Measurements from ENCODE around the gene PREX1.

The PREX1 gene

GRCh38 chr20:48620507-48621375 lies 207.1 kb downstream of the PREX1 start:
- peak; percentile 69 for DNase-seq (ENCODE audit: low read depth)
- TF ChIP-seq, protein P1, sequence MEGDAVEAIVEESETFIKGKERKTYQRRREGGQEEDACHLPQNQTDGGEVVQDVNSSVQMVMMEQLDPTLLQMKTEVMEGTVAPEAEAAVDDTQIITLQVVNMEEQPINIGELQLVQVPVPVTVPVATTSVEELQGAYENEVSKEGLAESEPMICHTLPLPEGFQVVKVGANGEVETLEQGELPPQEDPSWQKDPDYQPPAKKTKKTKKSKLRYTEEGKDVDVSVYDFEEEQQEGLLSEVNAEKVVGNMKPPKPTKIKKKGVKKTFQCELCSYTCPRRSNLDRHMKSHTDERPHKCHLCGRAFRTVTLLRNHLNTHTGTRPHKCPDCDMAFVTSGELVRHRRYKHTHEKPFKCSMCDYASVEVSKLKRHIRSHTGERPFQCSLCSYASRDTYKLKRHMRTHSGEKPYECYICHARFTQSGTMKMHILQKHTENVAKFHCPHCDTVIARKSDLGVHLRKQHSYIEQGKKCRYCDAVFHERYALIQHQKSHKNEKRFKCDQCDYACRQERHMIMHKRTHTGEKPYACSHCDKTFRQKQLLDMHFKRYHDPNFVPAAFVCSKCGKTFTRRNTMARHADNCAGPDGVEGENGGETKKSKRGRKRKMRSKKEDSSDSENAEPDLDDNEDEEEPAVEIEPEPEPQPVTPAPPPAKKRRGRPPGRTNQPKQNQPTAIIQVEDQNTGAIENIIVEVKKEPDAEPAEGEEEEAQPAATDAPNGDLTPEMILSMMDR (conservative IDR thresholded peaks at IDR 0.05; ENCODE audit: low read length), result peak; percentile 92
- H3K4me3 ChIP-seq (ENCODE audit: low read length), result peak overlapping the region; percentile 40

DNA sequence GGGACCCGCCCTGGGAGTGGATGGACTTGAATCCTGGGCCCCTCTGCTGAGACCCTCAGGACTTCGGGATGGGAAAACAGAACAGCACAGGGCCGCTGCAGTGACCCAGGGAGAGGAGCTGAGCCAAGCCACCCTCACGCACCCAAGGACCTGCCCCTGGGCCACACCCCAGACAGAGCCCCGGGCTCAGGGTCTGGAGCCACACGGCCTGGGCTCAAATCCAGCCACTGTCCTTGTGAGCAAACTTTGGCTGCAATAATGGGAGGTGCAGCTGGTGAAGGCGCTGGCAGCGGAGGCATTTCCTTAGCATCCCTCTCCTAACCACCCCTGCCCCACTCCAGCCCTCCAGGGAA lies 207.7 kb downstream of the PREX1 start:
- H3K4me3 ChIP-seq (ENCODE audit: low read length), result no peak overlapping the region
- TF ChIP-seq, protein P1 (conservative IDR thresholded peaks at IDR 0.05; ENCODE audit: low read length), result no peak
- no peak for DNase-seq (ENCODE audit: low read depth)

DNA sequence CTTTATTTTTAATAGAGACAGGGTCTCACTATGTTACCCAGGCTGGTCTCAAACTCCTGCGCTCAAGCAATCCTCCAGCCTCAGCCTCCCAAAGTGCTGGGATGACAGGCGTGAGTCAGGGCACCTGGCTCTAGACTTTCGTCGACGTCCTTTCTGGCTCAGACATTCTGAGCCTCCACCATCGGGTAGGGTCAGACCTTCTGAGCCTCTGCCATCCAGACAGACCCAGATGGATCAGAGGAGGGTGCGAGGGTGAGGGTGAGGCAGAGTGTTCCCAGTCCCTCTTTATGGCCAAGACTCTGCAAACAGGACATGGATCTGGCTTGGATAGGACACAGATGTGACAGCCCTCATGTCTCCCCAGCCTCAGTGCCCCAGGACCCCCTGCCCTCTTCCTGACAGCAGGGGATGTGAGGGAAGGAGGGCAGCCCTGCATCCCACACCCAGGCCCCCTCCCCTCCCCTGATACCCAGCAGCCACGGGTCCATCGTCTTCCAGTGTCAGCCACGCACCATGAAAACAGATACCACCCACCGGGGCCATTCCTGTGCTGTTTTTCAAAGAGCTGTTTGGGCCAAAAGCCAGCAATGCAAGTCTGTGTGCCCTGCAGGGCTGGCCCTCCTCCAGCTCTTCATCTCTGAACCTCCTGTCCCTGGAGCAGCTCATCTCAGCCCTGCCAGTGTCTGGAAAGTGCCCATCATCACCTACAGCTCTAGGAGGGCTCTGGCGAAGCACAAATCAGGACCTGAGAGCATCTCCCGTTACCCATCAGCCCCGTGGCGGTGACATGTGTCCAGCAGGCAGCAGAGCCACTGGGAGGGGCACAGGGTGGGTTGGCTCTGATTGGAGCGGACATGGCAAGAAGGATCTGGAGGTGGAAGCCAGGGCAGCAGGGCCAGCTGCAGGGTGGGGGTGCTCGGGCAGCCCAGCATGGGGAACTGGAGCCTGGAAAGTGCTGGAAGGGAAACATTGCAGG lies 208.4 kb downstream of the PREX1 start:
- TF ChIP-seq, protein P1 (conservative IDR thresholded peaks at IDR 0.05; ENCODE audit: low read length), result no peak
- H3K4me3 ChIP-seq (ENCODE audit: low read length), result no peak overlapping the region
- DNase-seq (ENCODE audit: low read depth), result no peak

DNA sequence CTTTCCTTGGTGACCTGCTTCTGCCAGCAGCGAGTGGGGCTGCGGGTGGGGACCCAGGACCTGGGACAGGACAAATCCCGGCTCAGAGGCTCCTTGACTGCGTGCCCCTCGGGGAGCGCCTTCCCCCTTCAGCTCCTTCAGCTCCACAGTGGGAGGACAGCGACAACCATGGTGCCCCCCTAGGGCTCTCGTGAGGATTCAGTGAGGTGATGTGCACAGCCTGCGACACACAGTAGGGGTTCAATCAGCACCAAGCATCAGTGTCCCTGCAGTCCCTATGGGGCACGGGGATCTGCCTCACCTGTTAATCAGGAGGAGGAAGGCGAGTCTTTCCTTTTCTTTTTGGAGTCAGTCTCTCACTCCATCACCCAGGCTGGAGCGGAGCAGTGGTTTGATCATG lies 209.2 kb downstream of the PREX1 start:
- TF ChIP-seq, protein P1 (conservative IDR thresholded peaks at IDR 0.05; ENCODE audit: low read length), result no peak
- no peak for DNase-seq (ENCODE audit: low read depth)
- H3K4me3 ChIP-seq (ENCODE audit: low read length), result no peak overlapping the region

GRCh38 chr20:48618052-48618451 lies 209.7 kb downstream of the PREX1 start:
- no peak for DNase-seq (ENCODE audit: low read depth)
- TF ChIP-seq, protein P1 (conservative IDR thresholded peaks at IDR 0.05; ENCODE audit: low read length), result no peak
- H3K4me3 ChIP-seq (ENCODE audit: low read length), result no peak overlapping the region

- H3K4me3 ChIP-seq (ENCODE audit: low read length), result no peak overlapping the region
- no peak for DNase-seq (ENCODE audit: low read depth)
- TF ChIP-seq, protein P1 (conservative IDR thresholded peaks at IDR 0.05; ENCODE audit: low read length), result no peak
Observed at GRCh38 chr20:48617481-48617880, 210.3 kb downstream of the PREX1 start.

Measured in AG10803 (cell line).